ENCODE measurements around the gene UBA7. TPM values are rescaled to one million over a fixed set of nuclear protein-coding genes. Genes with fewer than 3 reads are reported as not detected.
"Not testable (repeated sequence)": the region's sequence is repeated elsewhere in the genome, so short reads cannot be mapped to it uniquely, and the experiment has no call there.

Gene UBA7
- total RNA-seq, 2 donors from 2014 or later = 93.5 to 98.6 TPM

DNA sequence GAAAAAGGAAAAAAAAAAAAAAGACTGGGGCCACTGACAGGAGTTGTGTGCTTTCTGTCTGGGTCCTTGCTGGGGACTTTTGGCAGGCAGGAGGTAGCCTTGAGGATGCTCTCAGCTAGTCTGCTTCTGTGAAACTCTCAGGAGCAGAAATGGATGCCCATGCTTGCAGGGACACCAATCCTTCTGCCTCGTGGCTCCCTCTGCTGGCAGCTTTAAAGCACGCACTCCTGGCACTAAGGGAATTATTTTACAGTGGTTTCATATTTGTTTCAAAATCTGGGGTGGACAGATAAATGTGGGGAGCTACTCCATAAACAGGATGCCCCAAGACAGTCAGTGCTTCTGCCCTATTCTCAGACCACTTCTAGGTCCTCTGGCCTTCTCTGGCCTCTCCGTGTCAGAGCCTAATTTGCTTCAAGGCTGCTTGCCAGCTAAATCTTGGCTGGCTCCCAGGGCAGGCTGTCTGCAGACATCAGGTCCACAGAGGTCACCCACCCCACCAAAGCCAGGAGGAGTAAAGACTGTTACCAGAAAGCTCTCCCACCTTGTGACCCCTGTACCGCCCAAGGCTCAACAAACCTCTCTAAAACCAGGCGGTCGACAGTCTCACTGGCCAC, 25.5 kb upstream of the UBA7 start:
- Mint-ChIP-seq H3K4me3 (no peak overlapping the region), H3K9me3 (no peaks in the 10 kb centered on the region), H3K36me3 (ENCODE audit: insufficient read depth in 2 of 2) (peaks cover 6 to 17% of the 10 kb centered on the region in 2 donors), H3K27me3 (ENCODE audit: low read depth) (no peaks in the 10 kb centered on the region), H3K27ac (no peak overlapping the region), H3K4me1 (ENCODE audit: low read depth) (no peaks in the 10 kb centered on the region)
- peak; percentile 74 to 81 for ATAC-seq (replicated peaks in 1 of 2)
- peak; percentile 78 to 80 for DNase-seq

GRCh38 chr3:49831341-49831740, 17.6 kb upstream of the UBA7 start:
- H3K27me3 Mint-ChIP-seq (ENCODE audit: low read depth) = no peaks in the 10 kb centered on the region
- H3K36me3 Mint-ChIP-seq (ENCODE audit: insufficient read depth in 2 of 2) = peaks cover 6 to 14% of the 10 kb centered on the region in 2 donors
- no peak overlapping the region for H3K4me3 Mint-ChIP-seq
- H3K9me3 Mint-ChIP-seq = no peaks in the 10 kb centered on the region
- H3K27ac Mint-ChIP-seq = no peak overlapping the region
- H3K4me1 Mint-ChIP-seq (ENCODE audit: low read depth) = no peaks in the 10 kb centered on the region
- ATAC-seq (replicated peaks in 1 of 2) = no peak
- no peak for DNase-seq

- ATAC-seq (replicated peaks in 1 of 2) (no peak), DNase-seq (no peak)
- Mint-ChIP-seq H3K4me1 (ENCODE audit: low read depth) (no peaks in the 10 kb centered on the region), H3K9me3 (no peaks in the 10 kb centered on the region), H3K36me3 (ENCODE audit: insufficient read depth in 2 of 2) (peaks cover 4 to 5% of the 10 kb centered on the region in 2 donors), H3K27me3 (ENCODE audit: low read depth) (no peaks in the 10 kb centered on the region), H3K27ac (no peak overlapping the region), H3K4me3 (no peak overlapping the region)
Observed at GRCh38 chr3:49826016-49826415, 12.3 kb upstream of the UBA7 start.

DNA sequence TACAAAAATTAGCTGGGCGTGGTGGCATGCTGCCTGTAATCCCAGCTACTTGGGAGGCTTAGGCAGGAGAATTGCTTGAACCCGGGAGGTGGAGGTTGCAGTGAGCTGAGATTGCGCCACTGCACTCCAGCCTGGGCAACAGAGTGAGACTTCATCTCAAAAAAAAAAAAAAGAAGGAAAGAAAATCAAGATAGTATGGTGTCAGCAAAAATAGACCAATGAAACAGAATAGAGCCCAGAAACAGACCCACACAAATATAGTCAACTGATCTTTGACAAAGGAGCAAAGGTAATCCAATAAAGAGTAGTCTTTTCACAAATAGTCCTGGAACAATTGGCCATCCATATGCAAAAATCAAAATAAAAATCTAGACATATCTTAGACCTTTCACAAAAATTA, 9.4 kb upstream of the UBA7 start:
- H3K36me3 Mint-ChIP-seq (ENCODE audit: insufficient read depth in 2 of 2); H3K9me3 Mint-ChIP-seq; H3K4me3 Mint-ChIP-seq; ATAC-seq (replicated peaks in 1 of 2); H3K27ac Mint-ChIP-seq; H3K4me1 Mint-ChIP-seq (ENCODE audit: low read depth); DNase-seq; H3K27me3 Mint-ChIP-seq (ENCODE audit: low read depth): not testable (repeated sequence)

GRCh38 chr3:49812916-49813496, 747 bp downstream of the UBA7 start:
- Mint-ChIP-seq H3K27me3 (ENCODE audit: low read depth) (no peaks in the 10 kb centered on the region), H3K36me3 (ENCODE audit: insufficient read depth in 2 of 2) (no peaks in the 10 kb centered on the region), H3K4me1 (ENCODE audit: low read depth) (peaks cover 24% of the 10 kb centered on the region), H3K4me3 (peak overlapping the region; percentile 96), H3K9me3 (no peaks in the 10 kb centered on the region), H3K27ac (peak overlapping the region; percentile 98)
- ATAC-seq (replicated peaks in 1 of 2) (peak; percentile 7 to 8), DNase-seq (no peak)

DNA sequence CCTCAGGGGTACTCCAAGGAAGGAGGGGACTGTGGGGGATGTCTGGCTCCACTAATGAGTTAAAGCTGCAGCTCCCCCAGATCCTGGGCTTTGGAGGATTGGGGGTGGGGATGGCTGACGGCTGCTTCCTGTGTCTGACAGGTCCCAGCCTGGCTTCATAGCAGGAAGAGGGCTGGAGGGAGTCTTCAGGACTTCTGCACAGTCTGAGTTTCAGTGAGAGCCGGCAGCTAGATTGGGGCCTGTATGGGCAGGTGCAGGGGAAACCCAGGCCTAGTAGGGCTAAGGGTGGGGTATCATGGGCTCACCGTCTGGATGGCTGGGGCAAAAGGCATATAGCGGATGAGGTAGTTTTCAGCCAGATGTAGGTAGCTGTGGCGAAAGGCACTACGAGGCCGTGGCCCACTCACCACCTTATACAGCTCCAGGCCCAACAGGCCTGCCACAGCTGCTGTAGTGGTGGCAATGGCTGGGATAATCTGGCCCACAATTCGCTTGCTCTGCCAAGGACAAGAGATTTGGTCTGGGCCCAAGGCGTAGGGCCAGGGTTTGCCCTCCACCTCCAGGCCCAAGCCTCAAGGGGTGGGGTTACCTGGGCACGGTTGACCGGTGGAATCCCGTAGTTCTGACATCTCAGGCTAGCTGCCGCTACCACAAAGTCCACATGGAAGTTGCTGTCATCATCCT, 6.2 kb downstream of the UBA7 start:
- Mint-ChIP-seq H3K27me3 (ENCODE audit: low read depth) (peaks cover 1% of the 10 kb centered on the region), H3K27ac (no peak overlapping the region), H3K4me1 (ENCODE audit: low read depth) (peaks cover 47% of the 10 kb centered on the region), H3K4me3 (no peak overlapping the region), H3K9me3 (no peaks in the 10 kb centered on the region), H3K36me3 (ENCODE audit: insufficient read depth in 2 of 2) (no peaks in the 10 kb centered on the region)
- DNase-seq (no peak), ATAC-seq (replicated peaks in 1 of 2) (no peak)

GRCh38 chr3:49806850-49807249, 6.9 kb downstream of the UBA7 start:
- H3K36me3 Mint-ChIP-seq (ENCODE audit: insufficient read depth in 2 of 2) = no peaks in the 10 kb centered on the region
- H3K9me3 Mint-ChIP-seq = no peaks in the 10 kb centered on the region
- H3K27me3 Mint-ChIP-seq (ENCODE audit: low read depth) = peaks cover 8% of the 10 kb centered on the region
- H3K4me3 Mint-ChIP-seq = no peak overlapping the region
- DNase-seq (no peak), ATAC-seq (replicated peaks in 1 of 2) (no peak)
- H3K4me1 Mint-ChIP-seq (ENCODE audit: low read depth) = peaks cover 50% of the 10 kb centered on the region
- no peak overlapping the region for H3K27ac Mint-ChIP-seq

- H3K36me3 Mint-ChIP-seq (ENCODE audit: insufficient read depth in 2 of 2) = no peaks in the 10 kb centered on the region
- no peak overlapping the region for H3K27ac Mint-ChIP-seq
- peak; percentile 29 to 31 for DNase-seq
Observed at GRCh38 chr3:49805897-49806701, 7.7 kb downstream of the UBA7 start.

GRCh38 chr3:49805367-49805782, 8.4 kb downstream of the UBA7 start:
- peaks cover 18% of the 10 kb centered on the region for H3K27me3 Mint-ChIP-seq (ENCODE audit: low read depth)
- H3K36me3 Mint-ChIP-seq (ENCODE audit: insufficient read depth in 2 of 2) = no peaks in the 10 kb centered on the region
- no peak for ATAC-seq (replicated peaks in 1 of 2)
- no peak overlapping the region for H3K27ac Mint-ChIP-seq
- H3K4me3 Mint-ChIP-seq = peak overlapping the region; percentile 6 to 23
- no peaks in the 10 kb centered on the region for H3K9me3 Mint-ChIP-seq
- no peak for DNase-seq
- H3K4me1 Mint-ChIP-seq (ENCODE audit: low read depth) = peaks cover 50% of the 10 kb centered on the region

More at GRCh38 chr3:49805897-49806701, 7.7 kb downstream of the UBA7 start:
- Mint-ChIP-seq H3K9me3 (no peaks in the 10 kb centered on the region), H3K27me3 (ENCODE audit: low read depth) (peaks cover 16% of the 10 kb centered on the region), H3K4me1 (ENCODE audit: low read depth) (peaks cover 50% of the 10 kb centered on the region), H3K4me3 (peak overlapping the region in 1 of 2 donors; percentile 13)
- ATAC-seq (replicated peaks in 1 of 2) = no peak

DNA sequence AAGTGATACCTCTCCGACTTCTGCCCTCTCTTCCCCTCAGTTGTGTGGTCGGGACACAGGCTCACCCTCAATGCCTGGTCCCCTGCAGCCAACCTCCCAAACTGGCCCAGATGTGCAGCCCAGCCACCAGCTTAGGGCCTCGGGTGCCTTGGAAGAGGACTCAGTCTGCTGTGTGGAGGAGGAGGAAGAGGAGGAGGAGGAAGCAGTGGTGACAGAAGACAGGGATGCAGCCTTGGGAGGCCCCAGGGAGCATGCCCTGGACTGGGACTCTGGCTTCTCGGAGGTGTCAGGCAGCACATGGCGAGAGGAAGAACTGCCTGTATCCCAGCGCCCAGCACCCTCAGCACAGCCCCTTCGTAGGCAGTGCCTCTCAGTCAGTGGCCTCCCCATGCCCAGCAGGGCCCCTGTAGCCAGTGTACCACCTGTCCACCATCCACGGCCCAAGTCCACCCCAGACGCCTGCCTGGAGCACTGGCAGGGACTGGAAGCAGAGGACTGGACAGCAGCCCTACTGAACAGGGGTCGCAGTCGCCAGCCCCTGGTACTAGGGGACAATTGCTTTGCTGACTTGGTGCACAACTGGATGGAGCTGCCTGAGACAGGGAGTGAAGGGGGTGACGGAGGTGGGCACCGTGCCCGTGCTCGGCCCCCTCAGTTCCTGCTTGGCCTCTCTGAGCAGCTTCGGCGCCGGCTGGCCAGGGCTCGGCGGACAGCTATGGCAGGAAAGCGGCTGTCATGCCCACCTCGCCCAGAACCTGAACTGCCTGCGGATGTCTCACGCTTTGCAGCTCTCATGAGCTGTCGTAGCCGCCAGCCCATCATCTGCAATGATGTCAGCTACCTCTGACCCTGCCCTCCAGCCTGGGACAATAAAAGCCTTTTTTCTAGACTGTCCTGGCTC, 9.4 kb downstream of the UBA7 start:
- Mint-ChIP-seq H3K4me1 (ENCODE audit: low read depth) (peaks cover 50% of the 10 kb centered on the region), H3K4me3 (peak overlapping the region; percentile 78 to 80), H3K9me3 (no peaks in the 10 kb centered on the region), H3K27ac (no peak overlapping the region), H3K36me3 (ENCODE audit: insufficient read depth in 2 of 2) (no peaks in the 10 kb centered on the region), H3K27me3 (ENCODE audit: low read depth) (peaks cover 18% of the 10 kb centered on the region)
- DNase-seq = no peak
- no peak for ATAC-seq (replicated peaks in 1 of 2)

DNA sequence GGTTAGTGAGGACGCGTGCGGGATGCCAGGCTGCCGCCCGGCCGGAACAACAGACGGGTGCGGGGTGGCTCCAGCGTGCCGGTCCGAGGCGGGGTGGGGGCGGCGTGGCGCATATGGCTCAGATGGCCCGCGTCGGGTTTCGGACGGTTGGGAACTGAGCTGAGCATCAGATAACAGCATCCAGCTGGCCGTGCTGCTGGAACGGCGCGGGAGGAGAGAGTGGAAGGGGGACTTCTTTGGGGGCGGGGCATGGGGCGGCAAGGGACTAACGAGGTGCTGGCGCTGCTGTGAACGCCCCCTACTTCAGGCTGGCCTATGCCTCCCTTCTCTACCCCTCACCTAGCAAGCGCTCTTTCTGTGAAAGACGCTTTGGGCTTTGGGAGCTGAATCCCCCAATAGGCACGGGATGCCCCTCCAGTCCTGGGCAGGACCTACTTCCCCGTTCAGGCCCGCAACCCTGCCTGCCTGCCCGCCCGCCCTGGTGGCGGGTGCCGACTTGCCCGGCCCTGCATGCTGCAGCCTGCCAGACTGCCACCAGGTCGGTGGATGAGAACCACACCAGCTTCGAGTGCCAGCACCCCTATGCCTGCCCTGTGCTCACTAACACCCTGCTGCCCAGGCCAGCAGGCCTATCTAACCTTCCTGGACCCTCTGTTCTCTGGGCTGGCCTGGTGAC, 10.2 kb downstream of the UBA7 start:
- H3K36me3 Mint-ChIP-seq (ENCODE audit: insufficient read depth in 2 of 2) = no peaks in the 10 kb centered on the region
- H3K27me3 Mint-ChIP-seq (ENCODE audit: low read depth) = peaks cover 18% of the 10 kb centered on the region
- peak; percentile 31 to 46 for ATAC-seq (replicated peaks in 1 of 2)
- H3K9me3 Mint-ChIP-seq = no peaks in the 10 kb centered on the region
- peak overlapping the region; percentile 78 to 80 for H3K4me3 Mint-ChIP-seq
- DNase-seq = peak; percentile 47 to 58
- H3K4me1 Mint-ChIP-seq (ENCODE audit: low read depth) = peaks cover 50% of the 10 kb centered on the region
- no peak overlapping the region for H3K27ac Mint-ChIP-seq

Measured in activated T-cell treated with anti-CD3 and anti-CD28 coated beads, Interleukin-2, amount 50 U/mL, for 72 hours (primary cell).